ENCODE data around the gene GHSR. TPM values are rescaled to one million over a fixed set of nuclear protein-coding genes. Genes with fewer than 3 reads are reported as not detected.

Gene GHSR
- polyA plus RNA-seq, 1 donor (not counting 4 experiments of a cell fraction or from before 2014, with no cell fraction given): not detected

- dilution Hi-C loops (cut with MboI; ENCODE audit: extremely low pct_ligation_motif_present, low sequenced_read_pairs): no loop called here
- Histone ChIP-seq H3K9me3 (ENCODE audit: control insufficient read depth, low read depth, low read length) (no peaks in the 10 kb centered on the region), H3K27me3 (ENCODE audit: control insufficient read depth, extremely low read depth, insufficient read depth, low read length) (no peaks in the 10 kb centered on the region), H3K4me3 (ENCODE audit: control insufficient read depth in 2 of 3, extremely low read depth in 1 of 3, insufficient read depth in 2 of 3, low read depth in 1 of 3, low read length in 3 of 3) (no peak overlapping the region), H3K36me3 (ENCODE audit: control insufficient read depth in 2 of 2, extremely low read depth in 1 of 2, insufficient read depth in 2 of 2, low read length in 2 of 2) (no peaks in the 10 kb centered on the region), H3K27ac (ENCODE audit: control insufficient read depth, insufficient read depth, low read length) (no peak overlapping the region), H4K20me1 (ENCODE audit: control insufficient read depth, extremely low read depth, insufficient read depth, low read length) (no peaks in the 10 kb centered on the region), H3K4me1 (ENCODE audit: control insufficient read depth, extremely low read depth, insufficient read depth, low read length) (peaks cover 25% of the 10 kb centered on the region), H3K9me1 (ENCODE audit: control insufficient read depth, extremely low read depth, insufficient read depth, low read length) (no peaks in the 10 kb centered on the region), H3K79me2 (ENCODE audit: control insufficient read depth, insufficient read depth, low read length) (no peaks in the 10 kb centered on the region), H3K9ac (ENCODE audit: control insufficient read depth, extremely low read depth, insufficient read depth, low read length) (no peak overlapping the region), H2AFZ (ENCODE audit: control insufficient read depth, low read length) (no peak overlapping the region), H3K4me2 (ENCODE audit: control insufficient read depth, extremely low read depth, insufficient read depth, low read depth, low read length) (no peak overlapping the region)
- DNase-seq (ENCODE audit: low read depth, low spot score) (no peak), FAIRE-seq (no peak)
- TF ChIP-seq CTCF (optimal IDR thresholded peaks at IDR 0.05 in 1 of 3, IDR thresholded peaks at IDR 0.05 in 1 of 3, conservative IDR thresholded peaks at IDR 0.05 in 1 of 3; ENCODE audit: extremely low read depth in 1 of 3, insufficient read depth in 2 of 3, low read length in 3 of 3) (no peak), EZH2 (IDR thresholded peaks at IDR 0.05; ENCODE audit: low read length) (no peak)
Measured at GRCh38 chr3:172464306-172464705, 16.1 kb upstream of the GHSR start.

GRCh38 chr3:172461530-172462138, 13.4 kb upstream of the GHSR start:
- Histone ChIP-seq H3K4me1 (ENCODE audit: control insufficient read depth, extremely low read depth, insufficient read depth, low read length) (no peaks in the 10 kb centered on the region), H3K79me2 (ENCODE audit: control insufficient read depth, insufficient read depth, low read length) (no peaks in the 10 kb centered on the region), H3K4me3 (ENCODE audit: control insufficient read depth in 2 of 3, extremely low read depth in 1 of 3, insufficient read depth in 2 of 3, low read depth in 1 of 3, low read length in 3 of 3) (no peak overlapping the region), H3K27ac (ENCODE audit: control insufficient read depth, insufficient read depth, low read length) (no peak overlapping the region), H2AFZ (ENCODE audit: control insufficient read depth, low read length) (no peak overlapping the region), H3K36me3 (ENCODE audit: control insufficient read depth in 2 of 2, extremely low read depth in 1 of 2, insufficient read depth in 2 of 2, low read length in 2 of 2) (no peaks in the 10 kb centered on the region), H4K20me1 (ENCODE audit: control insufficient read depth, extremely low read depth, insufficient read depth, low read length) (no peaks in the 10 kb centered on the region), H3K27me3 (ENCODE audit: control insufficient read depth, extremely low read depth, insufficient read depth, low read length) (no peaks in the 10 kb centered on the region), H3K9ac (ENCODE audit: control insufficient read depth, extremely low read depth, insufficient read depth, low read length) (no peak overlapping the region), H3K9me3 (ENCODE audit: control insufficient read depth, low read depth, low read length) (no peaks in the 10 kb centered on the region), H3K4me2 (ENCODE audit: control insufficient read depth, extremely low read depth, insufficient read depth, low read depth, low read length) (no peak overlapping the region), H3K9me1 (ENCODE audit: control insufficient read depth, extremely low read depth, insufficient read depth, low read length) (no peaks in the 10 kb centered on the region)
- DNase-seq (ENCODE audit: low read depth, low spot score) (no peak), FAIRE-seq (no peak)
- TF ChIP-seq CTCF (optimal IDR thresholded peaks at IDR 0.05 in 1 of 3, IDR thresholded peaks at IDR 0.05 in 1 of 3, conservative IDR thresholded peaks at IDR 0.05 in 1 of 3; ENCODE audit: extremely low read depth in 1 of 3, insufficient read depth in 2 of 3, low read length in 3 of 3) (peak in 2 of 3 experiments; percentile 86 to 87), EZH2 (IDR thresholded peaks at IDR 0.05; ENCODE audit: low read length) (no peak)
- dilution Hi-C loops (cut with MboI; ENCODE audit: extremely low pct_ligation_motif_present, low sequenced_read_pairs): no loop called here

All from keratinocyte (primary cell).